Central memory CD8-positive, alpha-beta T cell (primary cell): ENCODE data around the gene LRRC45.

ENCODE experiments used
- ATAC-seq: fragments of 150-1000 bp; cut with Tn5 transposase; replicated peaks from 2 replicates; pipeline ENCODE4 v1.10.0; 2022; ENCODE audit warnings: mild to moderate bottlenecking, moderate FRiP score, moderate number of reproducible peaks; ENCODE audit not compliant: poor library complexity, severe bottlenecking; ENCODE audit errors: extremely low read depth
- DNase-seq, 2 donors: peaks; one replicate each; pipeline ENCODE4 v3.0.0; 2021; ENCODE audit warnings: low spot score in 2 of 2
- H3K27ac Mint-ChIP-seq: one replicate; pipeline ENCODE4 v1.8.0; 2022; ENCODE audit warnings: low read depth, mild to moderate bottlenecking, moderate library complexity, mixed read lengths
- H3K27me3 Mint-ChIP-seq: one replicate; pipeline ENCODE4 v1.8.0; 2022; ENCODE audit warnings: mixed read lengths
- H3K36me3 Mint-ChIP-seq: one replicate; pipeline ENCODE4 v1.8.0; 2022; ENCODE audit warnings: mild to moderate bottlenecking, moderate library complexity, mixed read lengths; ENCODE audit not compliant: insufficient read depth
- H3K4me1 Mint-ChIP-seq: one replicate; pipeline ENCODE4 v1.8.0; 2022; ENCODE audit warnings: mixed read lengths
- H3K4me3 Mint-ChIP-seq: one replicate; pipeline ENCODE4 v1.8.0; 2022; ENCODE audit warnings: mild to moderate bottlenecking, moderate library complexity, mixed read lengths
- H3K9me3 Mint-ChIP-seq: one replicate; pipeline ENCODE4 v1.8.0; 2022; ENCODE audit warnings: mixed read lengths

LRRC45 gene

GRCh38 chr17:81998212-81998611, 24.9 kb upstream of the LRRC45 start:
- Mint-ChIP-seq H3K4me3 (no peak overlapping the region), H3K9me3 (no peaks in the 10 kb centered on the region), H3K27ac (no peak overlapping the region), H3K4me1 (no peaks in the 10 kb centered on the region), H3K27me3 (no peaks in the 10 kb centered on the region), H3K36me3 (peaks cover 6% of the 10 kb centered on the region)
- ATAC-seq, result no peak
- DNase-seq, result no peak

DNA sequence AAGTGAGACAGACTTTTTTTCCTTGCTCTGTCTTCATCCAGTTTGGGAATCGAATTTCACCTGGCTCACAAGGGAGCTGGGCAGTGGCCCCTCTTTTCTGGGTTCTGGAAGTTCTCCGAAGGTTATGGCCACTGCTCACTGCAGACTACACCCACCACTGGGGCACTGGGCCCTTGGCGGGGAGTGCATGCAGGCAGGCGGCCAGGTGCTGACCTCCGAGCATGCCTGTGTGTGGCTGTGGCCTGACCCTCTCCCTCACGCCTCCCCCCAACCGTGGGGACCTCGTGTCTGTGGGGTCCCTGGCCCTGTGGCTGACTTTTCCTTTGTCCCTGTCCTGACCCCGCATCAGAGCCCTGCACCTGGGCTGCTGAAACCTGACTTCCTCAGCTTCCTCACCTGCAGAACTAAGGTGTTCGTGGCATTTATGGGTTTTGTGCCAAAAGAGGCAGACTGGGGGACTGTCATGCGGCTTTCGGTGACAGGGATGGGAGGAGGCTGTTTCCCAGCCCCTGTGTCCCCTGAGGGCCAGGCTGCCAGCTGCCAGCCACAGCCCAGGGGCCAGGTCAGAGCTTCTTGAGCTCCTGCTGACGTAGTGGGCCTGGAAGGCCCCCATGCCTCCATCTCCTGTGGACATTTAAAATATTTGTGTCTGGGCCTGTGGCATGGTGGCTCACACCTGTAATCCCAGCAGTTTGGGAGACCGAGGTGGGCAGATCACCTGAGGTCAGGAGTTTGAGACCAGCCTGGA, 24.2 kb upstream of the LRRC45 start:
- ATAC-seq (no peak), DNase-seq (no peak)
- no peaks in the 10 kb centered on the region for H3K27me3 Mint-ChIP-seq
- H3K9me3 Mint-ChIP-seq, result no peaks in the 10 kb centered on the region
- H3K4me1 Mint-ChIP-seq, result no peaks in the 10 kb centered on the region
- peaks cover 6% of the 10 kb centered on the region for H3K36me3 Mint-ChIP-seq
- H3K4me3 Mint-ChIP-seq, result no peak overlapping the region
- H3K27ac Mint-ChIP-seq, result no peak overlapping the region

DNA sequence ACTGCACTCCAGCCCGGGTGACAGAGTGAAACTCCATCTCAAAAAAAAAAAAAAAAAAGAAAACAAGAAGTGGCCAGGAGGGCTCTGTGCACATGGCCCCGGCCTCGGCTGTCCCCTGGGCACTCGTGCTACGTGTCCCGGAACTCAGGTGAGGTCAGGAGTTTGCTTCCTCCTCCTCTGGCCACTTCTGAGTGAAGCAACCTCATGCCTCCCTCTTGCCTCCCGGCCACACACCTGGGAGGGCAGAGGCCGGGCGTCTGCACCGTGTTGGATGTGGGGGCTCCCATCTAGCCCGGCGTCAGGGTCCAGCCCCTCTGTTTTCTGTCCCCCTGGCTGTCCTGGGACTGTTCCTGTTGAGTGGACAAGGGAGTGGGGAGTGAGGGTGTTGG, 23.5 kb upstream of the LRRC45 start:
- Mint-ChIP-seq H3K4me3 (no peak overlapping the region), H3K27ac (no peak overlapping the region), H3K9me3 (no peaks in the 10 kb centered on the region), H3K4me1 (no peaks in the 10 kb centered on the region), H3K27me3 (no peaks in the 10 kb centered on the region), H3K36me3 (peaks cover 3% of the 10 kb centered on the region)
- ATAC-seq (no peak), DNase-seq (no peak)

- H3K4me3 Mint-ChIP-seq, result no peak overlapping the region
- DNase-seq (no peak), ATAC-seq (no peak)
- no peaks in the 10 kb centered on the region for H3K4me1 Mint-ChIP-seq
- no peak overlapping the region for H3K27ac Mint-ChIP-seq
- H3K36me3 Mint-ChIP-seq, result peaks cover 3% of the 10 kb centered on the region
- no peaks in the 10 kb centered on the region for H3K27me3 Mint-ChIP-seq
- H3K9me3 Mint-ChIP-seq, result no peaks in the 10 kb centered on the region
These were observed 22.9 kb upstream of the LRRC45 start for GRCh38 chr17:81999976-82000802.

GRCh38 chr17:82000803-82001570, 22.1 kb upstream of the LRRC45 start:
- no peaks in the 10 kb centered on the region for H3K9me3 Mint-ChIP-seq
- ATAC-seq (no peak), DNase-seq (no peak)
- no peaks in the 10 kb centered on the region for H3K4me1 Mint-ChIP-seq
- H3K36me3 Mint-ChIP-seq, result peaks cover 3% of the 10 kb centered on the region
- H3K27me3 Mint-ChIP-seq, result no peaks in the 10 kb centered on the region
- H3K27ac Mint-ChIP-seq, result no peak overlapping the region
- H3K4me3 Mint-ChIP-seq, result no peak overlapping the region

GRCh38 chr17:82001571-82002056, 21.5 kb upstream of the LRRC45 start:
- Mint-ChIP-seq H3K4me3 (no peak overlapping the region), H3K27ac (no peak overlapping the region), H3K9me3 (no peaks in the 10 kb centered on the region), H3K27me3 (no peaks in the 10 kb centered on the region), H3K36me3 (peaks cover 4% of the 10 kb centered on the region), H3K4me1 (no peaks in the 10 kb centered on the region)
- no peak for ATAC-seq
- no peak for DNase-seq

- DNase-seq (no peak), ATAC-seq (no peak)
- Mint-ChIP-seq H3K4me3 (no peak overlapping the region), H3K27ac (no peak overlapping the region), H3K36me3 (peaks cover 4% of the 10 kb centered on the region), H3K9me3 (no peaks in the 10 kb centered on the region), H3K27me3 (no peaks in the 10 kb centered on the region), H3K4me1 (no peaks in the 10 kb centered on the region)
These were observed 19.4 kb upstream of the LRRC45 start for GRCh38 chr17:82003411-82004381.

GRCh38 chr17:82004517-82005455, 18.3 kb upstream of the LRRC45 start:
- H3K9me3 Mint-ChIP-seq, result no peaks in the 10 kb centered on the region
- DNase-seq (no peak), ATAC-seq (no peak)
- H3K4me3 Mint-ChIP-seq, result no peak overlapping the region
- no peaks in the 10 kb centered on the region for H3K27me3 Mint-ChIP-seq
- H3K36me3 Mint-ChIP-seq, result peaks cover 4% of the 10 kb centered on the region
- H3K27ac Mint-ChIP-seq, result no peak overlapping the region
- no peaks in the 10 kb centered on the region for H3K4me1 Mint-ChIP-seq

DNA sequence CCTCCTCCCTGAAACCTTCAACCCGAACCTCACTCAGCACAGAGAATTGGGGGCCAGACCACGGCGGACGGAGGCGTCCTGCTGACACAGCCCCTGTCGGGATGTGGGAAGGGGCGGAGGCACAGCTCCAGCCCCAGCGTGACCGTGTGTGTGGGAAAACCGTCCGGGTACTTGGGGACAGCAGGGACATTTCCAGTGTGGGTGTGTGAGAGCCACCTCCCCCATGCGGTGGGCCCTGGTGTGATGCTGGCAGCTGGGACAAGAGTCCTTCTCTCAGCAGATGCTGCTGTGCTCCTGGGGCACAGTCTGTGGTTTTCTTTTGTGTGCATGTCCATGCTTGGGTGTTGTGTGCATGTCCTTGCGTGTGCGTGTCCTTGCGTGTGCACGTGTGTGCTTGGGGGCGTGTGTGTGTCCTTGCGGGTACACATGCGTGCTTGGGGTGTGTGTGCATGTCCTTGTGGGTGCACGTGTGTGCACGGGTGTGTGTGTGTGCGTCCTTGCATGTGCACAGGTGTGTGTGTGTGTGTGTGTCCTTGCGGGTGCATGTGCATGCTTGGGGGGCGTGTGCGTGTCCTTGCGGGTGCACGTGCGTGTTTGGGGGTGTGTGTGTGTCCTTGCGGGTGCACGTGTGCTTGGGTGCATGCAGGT, 17.3 kb upstream of the LRRC45 start:
- Mint-ChIP-seq H3K9me3 (no peaks in the 10 kb centered on the region), H3K27me3 (no peaks in the 10 kb centered on the region), H3K27ac (no peak overlapping the region), H3K4me3 (no peak overlapping the region), H3K36me3 (peaks cover 2% of the 10 kb centered on the region), H3K4me1 (no peaks in the 10 kb centered on the region)
- DNase-seq (no peak), ATAC-seq (no peak)

DNA sequence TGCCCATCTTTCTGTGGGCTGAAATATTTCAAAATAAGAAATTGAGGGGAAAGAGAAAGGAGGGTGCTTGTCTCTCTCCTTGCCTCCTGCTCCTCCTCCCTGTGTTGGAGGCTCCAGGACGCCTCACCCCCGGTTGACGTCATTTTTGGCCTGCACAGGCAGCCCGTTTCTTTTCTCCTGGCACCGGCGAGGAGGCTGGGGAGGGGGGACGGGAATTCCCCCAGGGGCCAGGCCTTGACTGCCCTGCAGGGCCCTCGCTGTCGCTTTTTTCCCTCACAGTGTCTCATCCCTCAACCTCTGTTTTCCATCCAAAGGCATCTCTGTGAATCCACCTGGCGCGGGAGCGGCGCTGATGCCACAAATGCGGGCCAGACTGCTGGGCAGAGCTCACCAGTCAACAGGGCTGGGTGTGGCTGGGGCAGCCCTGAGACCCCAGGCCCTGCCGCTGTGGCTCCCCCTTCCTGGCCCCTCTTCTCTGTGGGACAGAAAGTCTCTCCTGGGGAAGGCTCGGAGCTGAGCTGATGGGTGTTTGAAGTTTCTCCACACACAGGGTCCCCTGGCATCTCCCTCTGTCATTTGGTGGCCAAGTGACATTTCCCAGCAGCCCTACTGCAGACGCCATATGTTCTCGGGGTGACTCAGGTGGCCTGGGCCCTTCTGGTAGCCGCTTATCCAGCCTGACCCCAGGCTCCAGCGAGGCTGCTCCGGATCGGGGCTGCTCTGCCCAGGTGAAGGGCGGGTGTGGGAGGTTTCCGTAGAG, 16.5 kb upstream of the LRRC45 start:
- Mint-ChIP-seq H3K9me3 (no peaks in the 10 kb centered on the region), H3K4me3 (no peak overlapping the region), H3K27me3 (no peaks in the 10 kb centered on the region), H3K27ac (no peak overlapping the region), H3K36me3 (peaks cover 2% of the 10 kb centered on the region), H3K4me1 (no peaks in the 10 kb centered on the region)
- no peak for DNase-seq
- no peak for ATAC-seq
